SJCRH30 (cell line): ENCODE data around the gene RNF130. TPM values are rescaled to one million over a fixed set of nuclear protein-coding genes. Genes with fewer than 3 reads are reported as not detected.
A peak's percentile ranks its signal among the peaks of the same experiment; 100 is the strongest.

Source experiments
- DNase-seq, 2 experiments: peaks; one replicate each; pipeline ENCODE4 v3.0.0-alpha.2; 2015 to 2020
- H3K27ac ChIP-seq: fragments of 250-450 bp; sonication (Bioruptor Pico); 2 replicates; pipeline ENCODE4 v1.5.1; 2020; ENCODE audit warnings: mild to moderate bottlenecking, moderate library complexity
- H3K27me3 ChIP-seq: fragments of 250-450 bp; sonication (Bioruptor Pico); 2 replicates; pipeline ENCODE4 v1.5.1; 2020; ENCODE audit warnings: mild to moderate bottlenecking, moderate library complexity
- H3K36me3 ChIP-seq: fragments of 250-450 bp; sonication (Bioruptor Pico); 2 replicates; pipeline ENCODE4 v1.5.1; 2020; ENCODE audit warnings: mild to moderate bottlenecking, moderate library complexity
- H3K4me1 ChIP-seq: fragments of 250-450 bp; sonication (Bioruptor Pico); 2 replicates; pipeline ENCODE4 v1.5.1; 2020; ENCODE audit warnings: mild to moderate bottlenecking, moderate library complexity
- H3K4me3 ChIP-seq: fragments of 250-450 bp; sonication (Bioruptor Pico); 2 replicates; pipeline ENCODE4 v1.5.1; 2020; ENCODE audit warnings: mild to moderate bottlenecking, moderate library complexity
- H3K9me3 ChIP-seq: fragments of 250-450 bp; sonication (Bioruptor Pico); replicated peaks from 2 replicates; pipeline ENCODE4 v1.5.1; 2020; ENCODE audit warnings: mild to moderate bottlenecking, moderate library complexity
- total RNA-seq: library from RNA; depleted of rRNA; stranded (reverse); fragments of >200 nt; shearing (Covaris generic); gene quantifications from 2 replicates; pipeline ENCODE4 v1.2.3, GENCODE V29; 2014

RNF130 gene
- total RNA-seq, 1 experiment from 2014 or later = 34.5 TPM

GRCh38 chr5:180082633-180083420 is 11.3 kb upstream of the RNF130 start:
- Histone ChIP-seq H3K27me3 (no peaks in the 10 kb centered on the region), H3K36me3 (no peaks in the 10 kb centered on the region), H3K9me3 (no peaks in the 10 kb centered on the region; the same call in 1 of the 2 replicates), H3K27ac (no peak overlapping the region), H3K4me1 (no peaks in the 10 kb centered on the region), H3K4me3 (no peak overlapping the region)
- no peak for DNase-seq

DNA sequence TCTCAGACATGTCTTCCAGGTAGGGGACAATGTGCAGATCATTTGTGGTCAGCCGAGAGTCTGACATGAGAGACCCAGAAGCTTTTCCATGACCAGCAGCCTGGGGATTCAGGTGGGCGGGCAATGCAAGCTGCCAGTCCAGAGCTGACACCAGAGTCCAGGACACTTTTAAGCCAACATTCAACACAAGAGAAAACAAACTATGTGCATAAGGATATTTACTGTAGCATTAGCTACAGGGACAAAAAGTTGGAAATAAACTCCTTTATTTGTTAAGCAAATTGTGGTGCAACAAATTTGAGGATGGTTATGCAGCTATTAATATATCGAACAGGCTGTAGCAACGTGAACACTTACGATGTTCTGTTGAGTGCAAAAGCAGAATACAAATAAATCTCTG is 9.9 kb upstream of the RNF130 start:
- no peaks in the 10 kb centered on the region for H3K27me3 ChIP-seq

GRCh38 chr5:180080486-180081280 is 9.1 kb upstream of the RNF130 start:
- Histone ChIP-seq H3K27me3 (no peaks in the 10 kb centered on the region), H3K27ac (no peak overlapping the region), H3K9me3 (no peaks in the 10 kb centered on the region; the same call in 1 of the 2 replicates), H3K36me3 (no peaks in the 10 kb centered on the region), H3K4me1 (no peaks in the 10 kb centered on the region), H3K4me3 (no peak overlapping the region)
- no peak for DNase-seq

More for the DNA sequence above, 9.9 kb upstream of the RNF130 start:
- H3K9me3 ChIP-seq = no peaks in the 10 kb centered on the region; the same call in 1 of the 2 replicates
- H3K27ac ChIP-seq = no peak overlapping the region
- H3K4me3 ChIP-seq = no peak overlapping the region
- no peaks in the 10 kb centered on the region for H3K36me3 ChIP-seq
- DNase-seq = no peak
- no peaks in the 10 kb centered on the region for H3K4me1 ChIP-seq

DNA sequence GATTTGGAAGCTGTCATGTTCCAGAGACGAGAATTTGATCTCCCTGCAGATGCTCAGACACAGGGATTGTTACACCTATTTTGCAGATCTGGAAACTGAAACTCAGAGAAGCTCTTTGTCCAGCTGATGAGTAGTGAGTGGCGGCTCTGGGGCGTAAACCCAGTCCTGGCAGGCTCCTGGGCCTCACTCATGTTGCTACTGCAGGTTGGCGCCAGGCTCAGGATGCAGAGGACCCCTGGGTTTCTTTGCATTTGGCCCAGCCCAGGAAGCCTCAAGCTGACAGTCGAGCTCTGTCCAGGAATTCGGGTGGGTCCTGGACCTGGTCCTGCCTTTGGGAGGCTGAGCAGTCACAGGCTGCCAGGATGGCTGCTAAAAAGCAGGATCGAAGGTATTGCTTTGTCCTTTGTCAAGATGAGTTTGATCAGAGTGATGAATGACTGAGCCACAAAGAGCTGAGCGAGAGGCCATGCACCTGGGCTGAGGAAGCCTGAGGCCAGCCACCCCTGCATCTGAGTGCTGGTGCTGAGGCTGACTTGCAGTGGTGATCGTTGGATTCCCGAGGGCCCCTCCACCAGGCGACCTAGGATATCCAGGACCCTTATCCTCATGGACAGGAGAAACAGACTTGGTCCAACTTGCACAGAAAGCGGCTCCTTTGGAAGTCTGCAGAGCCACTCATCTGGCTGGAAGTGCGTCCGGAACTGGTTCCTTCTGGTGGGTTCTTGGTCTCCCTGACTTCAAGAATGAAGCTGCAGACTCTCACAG is 8.3 kb upstream of the RNF130 start:
- H3K4me3 ChIP-seq = no peak overlapping the region
- no peaks in the 10 kb centered on the region for H3K4me1 ChIP-seq
- no peaks in the 10 kb centered on the region for H3K27me3 ChIP-seq
- no peak overlapping the region for H3K27ac ChIP-seq
- H3K9me3 ChIP-seq = no peaks in the 10 kb centered on the region; the same call in 1 of the 2 replicates
- DNase-seq = no peak
- H3K36me3 ChIP-seq = no peaks in the 10 kb centered on the region

DNA sequence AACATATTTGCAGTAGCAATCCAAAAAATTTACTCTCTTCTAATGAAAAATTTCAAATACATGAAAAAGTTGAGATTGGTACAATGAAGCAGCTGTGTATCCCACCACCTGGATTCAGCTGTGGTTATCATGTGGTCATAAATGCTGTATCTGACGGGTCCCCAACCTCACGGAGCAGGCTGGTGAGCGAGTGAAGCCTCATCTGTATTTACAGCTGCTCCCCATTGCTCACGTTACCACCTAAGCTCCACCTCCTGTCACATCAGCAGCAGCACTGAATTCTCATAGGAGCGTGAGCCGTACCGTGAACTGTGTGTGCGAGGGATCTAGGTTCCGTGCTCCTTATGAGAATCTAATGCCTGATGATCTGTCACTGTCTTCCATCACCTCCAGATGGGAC is 6.8 kb upstream of the RNF130 start:
- Histone ChIP-seq H3K27me3 (no peaks in the 10 kb centered on the region), H3K9me3 (no peaks in the 10 kb centered on the region; the same call in 1 of the 2 replicates), H3K4me1 (no peaks in the 10 kb centered on the region), H3K27ac (no peak overlapping the region), H3K4me3 (no peak overlapping the region), H3K36me3 (no peaks in the 10 kb centered on the region)
- peak; percentile 24 to 38 for DNase-seq

DNA sequence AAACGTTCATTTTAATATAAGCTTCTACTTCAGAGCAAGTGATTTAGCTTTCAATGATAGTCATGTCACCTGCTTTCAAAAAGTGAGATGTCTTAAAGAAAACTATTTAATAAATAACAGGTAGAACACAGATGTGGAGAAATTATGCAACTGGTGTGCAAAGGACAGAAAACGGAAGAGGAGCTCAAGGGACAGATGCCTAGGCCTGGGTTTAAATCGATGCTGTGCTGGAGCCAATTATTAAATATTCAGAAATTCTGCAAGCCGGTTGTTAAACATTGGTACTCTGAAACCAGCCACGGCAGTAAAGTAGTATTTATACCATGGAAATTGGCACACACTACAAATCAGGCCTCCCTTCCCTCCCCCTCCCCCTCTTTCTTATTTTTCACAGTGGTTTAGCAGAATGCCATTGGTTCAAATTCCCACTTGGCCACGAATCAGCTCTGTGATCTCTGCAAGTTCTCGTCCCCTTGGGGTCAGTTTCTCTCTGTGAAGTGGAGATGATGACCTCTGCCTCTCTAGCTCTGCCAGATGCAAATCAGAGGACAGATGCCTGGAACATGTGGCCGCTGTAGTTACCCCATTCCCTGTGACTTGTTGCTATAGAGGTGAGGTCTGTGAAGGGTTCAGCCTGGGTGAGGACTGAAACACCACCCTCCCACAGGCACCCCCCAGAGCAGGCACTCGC is 6.2 kb upstream of the RNF130 start:
- Histone ChIP-seq H3K9me3 (peaks cover under 1% of the 10 kb centered on the region), H3K4me1 (no peaks in the 10 kb centered on the region), H3K36me3 (no peaks in the 10 kb centered on the region), H3K4me3 (no peak overlapping the region), H3K27me3 (no peaks in the 10 kb centered on the region), H3K27ac (no peak overlapping the region)
- no peak for DNase-seq

DNA sequence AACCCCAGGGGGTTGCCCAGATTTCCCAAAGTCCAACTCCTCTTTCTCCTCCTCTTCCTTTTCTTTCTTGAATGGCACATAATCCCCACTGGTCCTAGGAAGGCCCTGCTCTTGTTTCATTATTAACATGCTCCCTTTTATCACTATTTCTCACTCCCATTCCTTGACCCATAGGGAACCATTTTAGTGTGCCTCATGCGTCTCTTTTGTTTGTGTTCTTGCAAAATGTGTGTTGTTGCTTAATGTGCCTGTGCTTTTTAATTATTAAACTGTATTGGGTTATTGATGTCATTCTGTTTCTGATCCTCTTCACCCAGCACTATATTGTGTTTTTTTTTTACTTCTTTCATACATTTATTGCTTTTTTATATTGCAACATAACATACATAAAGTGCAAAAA is 4.1 kb upstream of the RNF130 start:
- Histone ChIP-seq H3K27me3 (no peaks in the 10 kb centered on the region), H3K27ac (no peak overlapping the region), H3K4me3 (no peak overlapping the region), H3K36me3 (no peaks in the 10 kb centered on the region), H3K4me1 (no peaks in the 10 kb centered on the region; the same call in 1 of the 2 replicates), H3K9me3 (peaks cover 6% of the 10 kb centered on the region)
- DNase-seq = no peak

GRCh38 chr5:180074462-180074861 is 2.9 kb upstream of the RNF130 start:
- H3K4me3 ChIP-seq = no peak overlapping the region
- H3K36me3 ChIP-seq = no peaks in the 10 kb centered on the region
- peaks cover 6% of the 10 kb centered on the region for H3K9me3 ChIP-seq
- peaks cover 9% of the 10 kb centered on the region; the same call in 1 of the 2 replicates for H3K4me1 ChIP-seq
- no peak overlapping the region for H3K27ac ChIP-seq
- H3K27me3 ChIP-seq = no peaks in the 10 kb centered on the region
- DNase-seq = no peak

GRCh38 chr5:180072556-180072955 is 997 bp upstream of the RNF130 start:
- H3K9me3 ChIP-seq = peaks cover 6% of the 10 kb centered on the region
- H3K36me3 ChIP-seq = no peaks in the 10 kb centered on the region
- peaks cover 11% of the 10 kb centered on the region; the same call in 1 of the 2 replicates for H3K4me1 ChIP-seq
- H3K27me3 ChIP-seq = no peaks in the 10 kb centered on the region
- no peak overlapping the region for H3K27ac ChIP-seq
- no peak for DNase-seq
- H3K4me3 ChIP-seq = no peak overlapping the region

DNA sequence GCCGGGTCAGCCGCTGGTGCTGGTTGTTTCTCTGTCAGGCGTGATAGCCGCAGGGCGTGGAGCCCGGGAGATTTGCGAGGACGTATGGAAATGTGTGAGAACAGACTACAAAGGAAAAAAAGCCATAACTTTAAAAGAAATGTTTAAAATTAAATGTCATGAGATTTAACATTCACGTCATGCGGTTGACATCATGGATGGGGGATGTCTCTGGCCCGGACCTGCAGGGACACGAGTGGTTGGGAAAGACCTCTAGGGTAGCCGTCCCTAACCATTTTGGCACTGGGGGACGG is 643 bp upstream of the RNF130 start:
- Histone ChIP-seq H3K27ac (no peak overlapping the region), H3K4me1 (peaks cover 11% of the 10 kb centered on the region; the same call in 1 of the 2 replicates), H3K36me3 (no peaks in the 10 kb centered on the region), H3K27me3 (no peaks in the 10 kb centered on the region), H3K4me3 (peak overlapping the region; percentile 95), H3K9me3 (peaks cover 6% of the 10 kb centered on the region)
- DNase-seq = no peak

DNA sequence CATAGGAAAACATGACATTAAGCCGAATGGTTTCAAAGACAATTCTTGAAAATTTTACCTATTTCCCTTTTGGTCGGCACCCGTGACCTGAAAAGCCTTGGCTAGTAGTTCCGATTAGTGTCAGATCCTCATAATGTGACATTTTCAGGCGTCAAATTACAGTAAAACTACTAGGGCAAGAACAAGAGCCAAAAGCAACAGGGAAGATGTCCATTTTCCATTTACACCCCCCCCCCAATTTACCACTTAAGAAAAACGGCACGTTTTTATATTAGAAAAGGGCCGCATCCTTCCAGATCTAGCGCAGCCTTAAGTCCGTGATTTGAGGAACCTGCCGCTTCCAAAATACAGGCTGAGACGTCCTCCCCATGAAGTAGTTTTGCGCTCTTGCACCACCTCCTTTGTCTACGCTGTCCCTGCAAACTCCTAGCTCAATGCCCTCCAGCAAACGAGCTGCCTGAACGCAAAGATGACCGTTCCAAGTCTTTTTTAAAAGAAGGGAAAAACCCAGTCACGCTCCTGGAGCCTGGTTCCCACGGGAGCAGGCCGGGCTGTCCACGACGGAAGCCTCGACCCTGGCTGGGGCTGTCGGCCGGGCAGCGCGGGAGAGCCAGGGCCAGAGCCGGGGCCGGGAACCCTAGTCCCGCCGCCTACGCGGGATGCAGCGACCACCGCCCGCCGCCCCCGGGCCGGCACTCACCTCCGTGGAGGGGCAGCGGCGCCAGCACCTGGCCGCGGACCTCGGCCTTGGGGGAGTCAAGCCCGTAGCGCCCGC is 616 bp downstream of the RNF130 start:
- peaks cover 6% of the 10 kb centered on the region for H3K9me3 ChIP-seq
- H3K27me3 ChIP-seq = no peaks in the 10 kb centered on the region
- peak; percentile 37 to 54 for DNase-seq
- H3K4me1 ChIP-seq = peaks cover 11% of the 10 kb centered on the region; the same call in 1 of the 2 replicates
- H3K27ac ChIP-seq = peak overlapping the region; percentile 22; the same call in 1 of the 2 replicates
- no peaks in the 10 kb centered on the region for H3K36me3 ChIP-seq
- H3K4me3 ChIP-seq = peak overlapping the region; percentile 95

GRCh38 chr5:180069589-180070247 is 1.8 kb downstream of the RNF130 start:
- H3K4me1 ChIP-seq = peaks cover 11% of the 10 kb centered on the region; the same call in 1 of the 2 replicates
- no peak overlapping the region for H3K27ac ChIP-seq
- DNase-seq = no peak
- peaks cover 6% of the 10 kb centered on the region for H3K9me3 ChIP-seq
- H3K4me3 ChIP-seq = no peak overlapping the region; the same call in 1 of the 2 replicates
- no peaks in the 10 kb centered on the region for H3K27me3 ChIP-seq
- H3K36me3 ChIP-seq = no peaks in the 10 kb centered on the region

- Histone ChIP-seq H3K27ac (no peak overlapping the region), H3K9me3 (peaks cover 7% of the 10 kb centered on the region), H3K27me3 (no peaks in the 10 kb centered on the region), H3K36me3 (no peaks in the 10 kb centered on the region), H3K4me3 (no peak overlapping the region), H3K4me1 (peaks cover 11% of the 10 kb centered on the region; the same call in 1 of the 2 replicates)
- no peak for DNase-seq
Measured at GRCh38 chr5:180068519-180069090, 3.0 kb downstream of the RNF130 start.
